K562 (cell line): ENCODE measurements around the gene RNASE7. TPM values are rescaled to one million over a fixed set of nuclear protein-coding genes. Genes with fewer than 3 reads are reported as not detected.

Experiments
- ATAC-seq: fragments of 200-7000 bp; cut with Tn5 transposase; 3 replicates; pipeline ENCODE4 v1.9.1; 2020; ENCODE audit warnings: moderate library complexity
- BruUV-seq: library from RNA; stranded (reverse); fragments of 400-500 nt; replicated peaks from 2 replicates; lab custom pipeline; 2021; lab: Mats Ljungman, UMichigan
- CTCF ChIA-PET: fragments of 300-600 bp; formaldehyde crosslinking; extraction: SDS; loops from one replicate; lab custom pipeline; 2021; ENCODE audit warnings: low intra/inter-chr PET ratio; lab: Yijun Ruan, JAX
- POLR2A ChIA-PET: fragments of 300-600, 350-650 bp; sonication (Branson Sonifier 250); formaldehyde crosslinking; extraction: SDS; loops from one replicate; lab custom pipeline; 2021; ENCODE audit warnings: antibody characterized with exemption, inconsistent platforms; lab: Yijun Ruan, JAX
- DNase-seq, 4 experiments: peaks; one replicate each; pipeline versions ENCODE4 v3.0.0 to v3.0.0-alpha.2; 2011 to 2018; ENCODE audit warnings: low spot score in 3 of 4, mixed read lengths in 3 of 4; ENCODE audit errors: extremely low read depth in 1 of 4
- FAIRE-seq: peaks from 2 replicates; lab custom pipeline; 2011; peaks lifted over from hg19 to GRCh38; lab: Jason Lieb, UNC
- H2AFZ ChIP-seq: 2 replicates; pipeline ENCODE4 v1.6.0; 2011; ENCODE audit warnings: low read depth, low read length, control low read depth, inconsistent platforms
- H3K27ac ChIP-seq: fragments of 200-600 bp; 3 replicates; pipeline ENCODE4 v1.8.0; 2011; ENCODE audit warnings: low read depth, mild to moderate bottlenecking, control low read depth, inconsistent platforms, low read length, moderate library complexity, mixed read lengths; ENCODE audit errors: extremely low read depth
- H3K27me3 ChIP-seq, 2 experiments: fragments of 300-600 bp in 1 of 2; 2 replicates in 1 of 2; 3 replicates in 1 of 2; pipeline versions ENCODE4 v1.6.0 to v1.8.0; 2011; ENCODE audit warnings: inconsistent platforms in 2 of 2, low read length in 2 of 2, mild to moderate bottlenecking in 1 of 2, mixed read lengths in 1 of 2, moderate library complexity in 1 of 2; ENCODE audit not compliant: control insufficient read depth in 2 of 2, insufficient read depth in 2 of 2
- H3K36me3 ChIP-seq: fragments of 300-600 bp; 3 replicates; pipeline ENCODE4 v1.8.0; 2011; ENCODE audit warnings: mild to moderate bottlenecking, low read length, inconsistent platforms; ENCODE audit not compliant: control insufficient read depth, insufficient read depth
- H3K4me1 ChIP-seq, 2 experiments: fragments of 200-600 bp in 1 of 2; replicated peaks in 1 of 2; 2 replicates in 1 of 2; 3 replicates in 1 of 2; pipeline versions ENCODE4 v1.5.1 to v1.8.0; 2011; ENCODE audit warnings: inconsistent platforms in 2 of 2, low read length in 2 of 2, mild to moderate bottlenecking in 1 of 2, mixed read lengths in 1 of 2, moderate library complexity in 1 of 2; ENCODE audit not compliant: control insufficient read depth in 2 of 2, insufficient read depth in 2 of 2
- H3K4me2 ChIP-seq: 2 replicates; pipeline ENCODE4 v1.6.1; 2011; ENCODE audit warnings: low read length, control low read depth, inconsistent platforms, mixed read lengths; ENCODE audit not compliant: insufficient read depth
- H3K4me3 ChIP-seq: fragments of 200-600 bp; sonication (generic), shearing (Covaris generic); 2 replicates; pipeline ENCODE4 v1.5.1; 2016; ENCODE audit warnings: control low read depth, inconsistent platforms
- H3K79me2 ChIP-seq: fragments of 200-600 bp; 3 replicates; pipeline ENCODE4 v1.8.0; 2011; ENCODE audit warnings: low read length, inconsistent platforms; ENCODE audit not compliant: control insufficient read depth, insufficient read depth
- H3K9ac ChIP-seq, 2 experiments: 2 replicates each; pipeline versions ENCODE4 v1.6.0 to v1.6.1; 2011; ENCODE audit warnings: low read depth in 2 of 2, low read length in 2 of 2, control low read depth in 1 of 2, inconsistent platforms in 1 of 2, mild to moderate bottlenecking in 1 of 2, mixed read lengths in 1 of 2; ENCODE audit not compliant: insufficient read depth in 1 of 2
- H3K9me1 ChIP-seq: one replicate; pipeline ENCODE4 v1.6.0; 2011; ENCODE audit warnings: inconsistent platforms, mild to moderate bottlenecking, low read length, moderate library complexity; ENCODE audit not compliant: control insufficient read depth, insufficient read depth
- H3K9me3 ChIP-seq: replicated peaks from 2 replicates; pipeline ENCODE4 v1.5.1; 2011; ENCODE audit warnings: low read depth, low read length, inconsistent platforms; ENCODE audit not compliant: control insufficient read depth, insufficient read depth
- H4K20me1 ChIP-seq: replicated peaks from 2 replicates; pipeline ENCODE4 v1.6.1; 2011; ENCODE audit warnings: low read length, inconsistent platforms, mixed read lengths; ENCODE audit not compliant: control insufficient read depth, insufficient read depth
- CGGBP1 ChIP-seq: fragments of 250-450 bp; sonication (Bioruptor Pico); IDR thresholded peaks from 2 replicates; pipeline ENCODE4 v1.9.0; 2021; ENCODE audit warnings: mild to moderate bottlenecking
- ELF1 ChIP-seq: fragments of 200-800 bp; sonication (Bioruptor generic); IDR thresholded peaks from 2 replicates; pipeline ENCODE4 v1.6.1; 2016; ENCODE audit warnings: missing genetic modification characterization, missing compliant biosample characterization
- GATAD2A ChIP-seq: fragments of 450-650 bp; IDR thresholded peaks from 2 replicates; pipeline ENCODE4 v1.6.1; 2017
- L3MBTL2 ChIP-seq: fragments of 450-650 bp; IDR thresholded peaks from 2 replicates; pipeline ENCODE4 v1.6.1; 2016; ENCODE audit warnings: mild to moderate bottlenecking, moderate library complexity
- NONO ChIP-seq, 2 experiments: fragments of 200-400 bp in 1 of 2; fragments of 450-650 bp in 1 of 2; formaldehyde crosslinking in 1 of 2; IDR thresholded peaks; 2 replicates each; pipeline ENCODE4 v1.6.1; 2017; ENCODE audit warnings: low read depth in 2 of 2, mild to moderate bottlenecking in 2 of 2, moderate library complexity in 2 of 2, low read length in 1 of 2
- RBBP5 ChIP-seq: fragments of 200-600 bp; sonication (generic); IDR thresholded peaks from 2 replicates; pipeline ENCODE4 v1.6.1; 2012; ENCODE audit warnings: borderline replicate concordance, mild to moderate bottlenecking, low read length, control low read depth, inconsistent platforms; ENCODE audit not compliant: insufficient read depth, poor library complexity, severe bottlenecking
- RBFOX2 ChIP-seq: fragments of 200-400 bp; formaldehyde crosslinking; IDR thresholded peaks from 2 replicates; pipeline ENCODE4 v1.6.1; 2017; ENCODE audit warnings: low read depth, mild to moderate bottlenecking, low read length, moderate library complexity
- RREB1 ChIP-seq: fragments of 250-450 bp; sonication (Bioruptor Pico); IDR thresholded peaks from 2 replicates; pipeline ENCODE4 v1.4.0; 2020
- STAT6 ChIP-seq: sonication (generic); formaldehyde crosslinking; IDR thresholded peaks from 2 replicates; pipeline ENCODE4 v1.8.1; 2023; ENCODE audit warnings: mild to moderate bottlenecking, missing genetic modification reagents
- ZFP36 ChIP-seq: fragments of 150-350 bp; IDR thresholded peaks from 2 replicates; pipeline ENCODE4 v1.6.1; 2018; ENCODE audit warnings: low read length, low read depth; ENCODE audit not compliant: partially characterized antibody
- ZNF134 ChIP-seq: fragments of 250-450 bp; sonication (Bioruptor Pico); conservative IDR thresholded peaks from 2 replicates; pipeline ENCODE4 v1.4.0; 2020
- WGBS: fragments of 100-300 bp; shearing (Covaris generic); methylation state at CpG from one replicate; pipeline ENCODE4 v1.1.6; 2016; ENCODE audit warnings: low coverage, mixed read lengths; ENCODE audit not compliant: insufficient coverage; ENCODE audit errors: missing lambda C conversion rate; 5-methylcytosine and 5-hydroxymethylcytosine counted together
- in situ Hi-C: fragments of 300-500 bp; cut with MboI; formaldehyde crosslinking; loops from 4 replicates; pipeline ENCODE4 v1.15.0; 2018; ENCODE audit warnings: inconsistent platforms, mixed read lengths
- intact Hi-C: fragments of 100-400 bp; cut with micrococcal nuclease; formaldehyde crosslinking; loops from 2 replicates; pipeline ENCODE4 v1.14.2; 2022
- polyA plus RNA-seq, 8 experiments: library from polyadenylated mRNA; depleted of rRNA in 4 of 8; stranded (reverse) in 5 of 8; unstranded in 3 of 8; fragments of >200 nt; fragmentation: Nextera tagmentation in 2 of 8; fragmentation: Illumina TruSeq in 1 of 8; extraction: Ambion mirVana in 2 of 8; extraction: Trizol in 1 of 8; gene quantifications; 2 replicates each; pipeline versions ENCODE4 v1.2.1 to v1.2.3, GENCODE V29; 2011 to 2014; ENCODE audit warnings: inconsistent platforms in 1 of 8, missing spikeins in 1 of 8
- total RNA-seq, 7 experiments: library from RNA; depleted of rRNA in 6 of 7; stranded (reverse); fragments of >200 nt in 6 of 7; fragmentation: Illumina TruSeq in 2 of 7; extraction: Trizol in 2 of 7; gene quantifications; 2 replicates each; pipeline versions ENCODE4 v1.2.1 to v1.2.3, GENCODE V29; 2011 to 2021; ENCODE audit warnings: low replicate concordance in 1 of 7

RNASE7 gene
- total and polyA plus RNA-seq, 9 of the 15 experiments (the other 6 are each of a cell fraction or from before 2014, with no cell fraction given), result not detected

- TF ChIP-seq ELF1 (tag), result no peak
Measured at GRCh38 chr14:21083565-21084325, 41.6 kb downstream of the RNASE7 start (continued).

GRCh38 chr14:21084396-21084795, 42.2 kb downstream of the RNASE7 start:
- intact Hi-C loops, result no loop called here
- CTCF ChIA-PET, result no interaction called here
- ATAC-seq, result no peak
- TF ChIP-seq L3MBTL2, result no peak
- TF ChIP-seq ZNF134, result no peak
- TF ChIP-seq RREB1 (CRISPR knock-in tag), result no peak
- TF ChIP-seq ZFP36, result no peak
- no peak for TF ChIP-seq STAT6
- no peak for TF ChIP-seq CGGBP1 (CRISPR knock-in tag)
- no peak for TF ChIP-seq NONO (IDR thresholded peaks at IDR 0.05; ENCODE audit: low read depth in 2 of 2, low read length in 1 of 2)
- no peak for TF ChIP-seq RBBP5
- no peak for TF ChIP-seq GATAD2A
- TF ChIP-seq RBFOX2, result no peak

More at GRCh38 chr14:21084396-21084795, 42.2 kb downstream of the RNASE7 start:
- Histone ChIP-seq H3K36me3 (no peaks in the 10 kb centered on the region), H3K9me3 (no peaks in the 10 kb centered on the region), H3K4me3 (no peak overlapping the region), H3K4me1 (peaks cover 0 to 4% of the 10 kb centered on the region in 2 experiments; a peak in 2 of 5 replicates), H3K9me1 (no peaks in the 10 kb centered on the region), H3K27me3 (no peaks in the 10 kb centered on the region), H2AFZ (no peak overlapping the region), H3K79me2 (no peaks in the 10 kb centered on the region), H3K4me2 (no peak overlapping the region), H4K20me1 (no peaks in the 10 kb centered on the region), H3K9ac (no peak overlapping the region), H3K27ac (no peak overlapping the region)
- FAIRE-seq, result no peak
- DNase-seq, result no peak
- 37% methylated on average over 2 of the region's 2 CpGs for WGBS
- no TSS peak for BruUV-seq
- in situ Hi-C loops, result no loop called here
- POLR2A ChIA-PET, result interaction anchor here (0.5 to 1.2 kb wide), 3 partner anchors 8 to 353 kb away, joined by 3 read pairs; no protein-coding TSS in a partner anchor
